Caco-2 (cell line): ENCODE data around the gene EXD3. TPM values are rescaled to one million over a fixed set of nuclear protein-coding genes. Genes with fewer than 3 reads are reported as not detected.

Experiments
- BruUV-seq: library from RNA; stranded (reverse); fragments of 400-500 nt; replicated peaks from 2 replicates; lab custom pipeline; 2021; lab: Mats Ljungman, UMichigan
- CTCF ChIA-PET: fragments of 300-600 bp; sonication (Branson Sonifier 250); formaldehyde crosslinking; loops from one replicate; lab custom pipeline; 2022; ENCODE audit warnings: antibody characterized with exemption; lab: Charles Lee
- POLR2A ChIA-PET: fragments of 300-600 bp; sonication (Branson Sonifier 250); formaldehyde crosslinking; loops from one replicate; lab custom pipeline; 2022; ENCODE audit warnings: antibody characterized with exemption; lab: Charles Lee
- DNase-seq, 2 experiments: peaks; one replicate each; pipeline versions ENCODE4 v3.0.0 to v3.0.0-alpha.2; 2020 to 2022
- H3K27me3 ChIP-seq: replicated peaks from 2 replicates; pipeline ENCODE4 v1.6.0; 2011; ENCODE audit warnings: low read length; ENCODE audit not compliant: control insufficient read depth, insufficient read depth
- H3K36me3 ChIP-seq: 2 replicates; pipeline ENCODE4 v1.5.1; 2011; ENCODE audit warnings: low read length; ENCODE audit not compliant: control insufficient read depth, insufficient read depth
- H3K4me1 ChIP-seq: fragments of 250-450 bp; sonication (Bioruptor Pico); 2 replicates; pipeline ENCODE4 v1.5.1; 2020; ENCODE audit warnings: mild to moderate bottlenecking
- H3K4me3 ChIP-seq: 2 replicates; pipeline ENCODE4 v1.5.1; 2011; ENCODE audit warnings: low read depth, mild to moderate bottlenecking, control low read depth, low read length
- H3K9me3 ChIP-seq: fragments of 250-450 bp; sonication (Bioruptor Pico); 2 replicates; pipeline ENCODE4 v1.5.1; 2020; ENCODE audit warnings: mild to moderate bottlenecking, moderate library complexity
- H3K27ac Mint-ChIP-seq: one replicate; pipeline ENCODE4 v1.8.0; 2022; ENCODE audit warnings: mixed read lengths; ENCODE audit not compliant: unreplicated experiment
- H3K27me3 Mint-ChIP-seq: one replicate; pipeline ENCODE4 v1.8.0; 2022; ENCODE audit warnings: mixed read lengths; ENCODE audit not compliant: insufficient read depth, unreplicated experiment
- H3K36me3 Mint-ChIP-seq: one replicate; pipeline ENCODE4 v1.8.0; 2022; ENCODE audit warnings: mild to moderate bottlenecking, mixed read lengths; ENCODE audit not compliant: insufficient read depth, unreplicated experiment
- H3K4me1 Mint-ChIP-seq: one replicate; pipeline ENCODE4 v1.8.0; 2022; ENCODE audit warnings: low read depth, mixed read lengths; ENCODE audit not compliant: unreplicated experiment
- H3K4me3 Mint-ChIP-seq: one replicate; pipeline ENCODE4 v1.8.0; 2022; ENCODE audit warnings: mild to moderate bottlenecking, moderate library complexity, mixed read lengths; ENCODE audit not compliant: unreplicated experiment
- H3K9me3 Mint-ChIP-seq: one replicate; pipeline ENCODE4 v1.8.0; 2022; ENCODE audit warnings: mixed read lengths; ENCODE audit not compliant: unreplicated experiment
- CTCF ChIP-seq, 2 experiments: fragments of 200-600 bp in 1 of 2; IDR thresholded peaks; 1 replicate in 1 of 2; 2 replicates in 1 of 2; pipeline versions ENCODE4 v1.5.1 to v1.8.0; 2011 to 2022; ENCODE audit warnings: antibody characterized with exemption in 1 of 2, control low read depth in 1 of 2, inconsistent platforms in 1 of 2, low read depth in 1 of 2, low read length in 1 of 2, mild to moderate bottlenecking in 1 of 2, moderate library complexity in 1 of 2; ENCODE audit not compliant: insufficient read depth in 1 of 2, severe bottlenecking in 1 of 2, unreplicated experiment in 1 of 2
- intact Hi-C: fragments of 100-400 bp; cut with micrococcal nuclease; formaldehyde crosslinking; loops from one replicate; pipeline ENCODE4 v1.10.0; 2022; ENCODE audit not compliant: unreplicated experiment
- total RNA-seq: library from RNA; stranded (reverse); gene quantifications from 2 replicates; pipeline ENCODE4 v1.2.3, GENCODE V29; 2022

EXD3 gene
- total RNA-seq, 1 experiment from 2014 or later: 10.9 TPM

GRCh38 chr9:137465720-137466388 is 42.9 kb upstream of the EXD3 start:
- Mint-ChIP-seq H3K36me3 (no peaks in the 10 kb centered on the region), H3K4me3 (no peak overlapping the region), H3K4me1 (no peaks in the 10 kb centered on the region), H3K9me3 (no peaks in the 10 kb centered on the region), H3K27ac (peak overlapping the region; percentile 36), H3K27me3 (no peaks in the 10 kb centered on the region)
- no peak for TF ChIP-seq CTCF (IDR thresholded peaks at IDR 0.05; ENCODE audit: insufficient read depth in 1 of 2, low read depth in 1 of 2, low read length in 1 of 2, severe bottlenecking in 1 of 2, unreplicated experiment in 1 of 2)
- intact Hi-C loops: no loop called here
- CTCF ChIA-PET: no interaction called here
- no TSS peak for BruUV-seq
- no peak for DNase-seq
- Histone ChIP-seq H3K4me1 (no peaks in the 10 kb centered on the region), H3K36me3 (no peaks in the 10 kb centered on the region), H3K4me3 (no peak overlapping the region), H3K27me3 (no peaks in the 10 kb centered on the region), H3K9me3 (no peaks in the 10 kb centered on the region)
- POLR2A ChIA-PET: no interaction called here

- BruUV-seq: no TSS peak
Measured at GRCh38 chr9:137465000-137465719, 42.2 kb upstream of the EXD3 start.

More at GRCh38 chr9:137465000-137465719, 42.2 kb upstream of the EXD3 start:
- Mint-ChIP-seq H3K4me3 (no peak overlapping the region), H3K36me3 (no peaks in the 10 kb centered on the region), H3K9me3 (no peaks in the 10 kb centered on the region), H3K27me3 (no peaks in the 10 kb centered on the region), H3K27ac (no peak overlapping the region), H3K4me1 (no peaks in the 10 kb centered on the region)
- Histone ChIP-seq H3K4me3 (no peak overlapping the region), H3K27me3 (no peaks in the 10 kb centered on the region), H3K4me1 (no peaks in the 10 kb centered on the region), H3K9me3 (no peaks in the 10 kb centered on the region), H3K36me3 (no peaks in the 10 kb centered on the region)
- DNase-seq: peak in 1 of 2 experiments; percentile 27
- intact Hi-C loops: no loop called here
- TF ChIP-seq CTCF (IDR thresholded peaks at IDR 0.05; ENCODE audit: insufficient read depth in 1 of 2, low read depth in 1 of 2, low read length in 1 of 2, severe bottlenecking in 1 of 2, unreplicated experiment in 1 of 2): no peak
- ChIA-PET POLR2A (no interaction called here), CTCF (no interaction called here)
